Renal cortex interstitium (tissue), 11 donors: ENCODE results near the gene SYNJ2. TPM values are rescaled to one million over a fixed set of nuclear protein-coding genes. Genes with fewer than 3 reads are reported as not detected.
A peak's percentile ranks its signal among the peaks of the same experiment; 100 is the strongest.

Source experiments
- DNase-seq, 11 donors: peaks; one replicate each; pipeline ENCODE4 v3.0.0-alpha.2; 2013; ENCODE audit warnings: low read depth in 9 of 11, low spot score in 4 of 11; ENCODE audit errors: extremely low read depth in 1 of 11
- polyA plus RNA-seq, 3 donors: library from polyadenylated mRNA; unstranded; fragments of 120-200 nt; gene quantifications; one replicate each; pipeline ENCODE4 v1.2.1, GENCODE V29; 2013; ENCODE audit not compliant: insufficient read length in 3 of 3

The SYNJ2 gene
- polyA plus RNA-seq, 3 donors = 11.0 to 11.5 (median 11.4) TPM

- DNase-seq = no peak
Measured at GRCh38 chr6:158046201-158047126, 64.8 kb downstream of the SYNJ2 start.

- DNase-seq = no peak
Measured at GRCh38 chr6:158047127-158047518, 65.5 kb downstream of the SYNJ2 start.

- no peak for DNase-seq
Measured at GRCh38 chr6:158047563-158048323, 66.1 kb downstream of the SYNJ2 start.

- DNase-seq = no peak
Measured at GRCh38 chr6:158048589-158048988, 66.9 kb downstream of the SYNJ2 start.

- DNase-seq = no peak
Measured at GRCh38 chr6:158049055-158050028, 67.7 kb downstream of the SYNJ2 start.

GRCh38 chr6:158050107-158050735 lies 68.6 kb downstream of the SYNJ2 start:
- no peak for DNase-seq

- no peak for DNase-seq
Measured at GRCh38 chr6:158050955-158051354, 69.3 kb downstream of the SYNJ2 start.

GRCh38 chr6:158051968-158052367 lies 70.3 kb downstream of the SYNJ2 start:
- DNase-seq = no peak

- DNase-seq = no peak
Measured at GRCh38 chr6:158053377-158054313, 72.0 kb downstream of the SYNJ2 start.

GRCh38 chr6:158056355-158056754 lies 74.7 kb downstream of the SYNJ2 start:
- DNase-seq = no peak

- DNase-seq = no peak
Measured at GRCh38 chr6:158056804-158057203, 75.1 kb downstream of the SYNJ2 start.

GRCh38 chr6:158057213-158057987 lies 75.7 kb downstream of the SYNJ2 start:
- DNase-seq = no peak

- DNase-seq = no peak
Measured at GRCh38 chr6:158058171-158058651, 76.5 kb downstream of the SYNJ2 start.

- no peak for DNase-seq
Measured at GRCh38 chr6:158059108-158059507, 77.4 kb downstream of the SYNJ2 start.

GRCh38 chr6:158060455-158061360 lies 79.0 kb downstream of the SYNJ2 start:
- DNase-seq = peak in 8 of 11 donors; percentile 37 to 78 (median 55)

- DNase-seq = no peak
Measured at GRCh38 chr6:158061361-158061708, 79.7 kb downstream of the SYNJ2 start.
